HepG2 (cell line): Measurements from ENCODE around the gene PRRT1. TPM values are rescaled to one million over a fixed set of nuclear protein-coding genes. Genes with fewer than 3 reads are reported as not detected.

Source experiments
- CHD2 ChIP-seq: IDR thresholded peaks from 2 replicates; pipeline ENCODE4 v1.6.1; 2011; ENCODE audit warnings: low read depth, low read length, improper control_type of control experiment
- GATAD1 ChIP-seq: IDR thresholded peaks from 2 replicates; pipeline ENCODE4 v1.6.1; 2016; ENCODE audit warnings: missing genetic modification reagents, missing compliant biosample characterization
- HBP1 ChIP-seq: IDR thresholded peaks from 2 replicates; pipeline ENCODE4 v1.6.1; 2016; ENCODE audit warnings: low read depth, control low read depth
- HOXD1 ChIP-seq: sonication (generic); formaldehyde crosslinking; IDR thresholded peaks from 2 replicates; pipeline ENCODE4 v1.5.0; 2020; ENCODE audit warnings: missing genetic modification reagents
- MYC ChIP-seq: sonication (generic); formaldehyde crosslinking; IDR thresholded peaks from 2 replicates; pipeline ENCODE4 v1.9.0; 2021; ENCODE audit warnings: missing genetic modification reagents, borderline replicate concordance
- NFKB2 ChIP-seq: sonication (generic); formaldehyde crosslinking; IDR thresholded peaks from 2 replicates; pipeline ENCODE4 v1.4.0; 2020; ENCODE audit warnings: missing genetic modification reagents, borderline replicate concordance
- SRY ChIP-seq: sonication (generic); formaldehyde crosslinking; IDR thresholded peaks from 2 replicates; pipeline ENCODE4 v1.8.0; 2022; ENCODE audit warnings: mild to moderate bottlenecking, missing genetic modification reagents
- ZBTB33 ChIP-seq: sonication (generic); formaldehyde crosslinking; IDR thresholded peaks from 2 replicates; pipeline ENCODE4 v1.4.0; 2020; ENCODE audit warnings: missing genetic modification reagents
- ZBTB7A ChIP-seq: sonication (generic); formaldehyde crosslinking; IDR thresholded peaks from 2 replicates; pipeline ENCODE4 v1.8.0; 2022; ENCODE audit warnings: mild to moderate bottlenecking, missing genetic modification reagents
- ZNF33B ChIP-seq: sonication (generic); formaldehyde crosslinking; IDR thresholded peaks from 2 replicates; pipeline ENCODE4 v1.5.1; 2020; ENCODE audit warnings: mild to moderate bottlenecking, missing genetic modification reagents
- ZNF710 ChIP-seq: sonication (generic); formaldehyde crosslinking; IDR thresholded peaks from 2 replicates; pipeline ENCODE4 v1.5.0; 2020; ENCODE audit warnings: mild to moderate bottlenecking, missing genetic modification reagents, borderline replicate concordance
- ZNF770 ChIP-seq: sonication (generic); formaldehyde crosslinking; IDR thresholded peaks from 2 replicates; pipeline ENCODE4 v1.5.0; 2020; ENCODE audit warnings: mild to moderate bottlenecking, missing genetic modification reagents
- ZSCAN5A ChIP-seq: sonication (generic); formaldehyde crosslinking; IDR thresholded peaks from 2 replicates; pipeline ENCODE4 v1.8.0; 2022; ENCODE audit warnings: mild to moderate bottlenecking, missing genetic modification reagents, borderline replicate concordance
- ZUFSP ChIP-seq: sonication (generic); formaldehyde crosslinking; IDR thresholded peaks from 2 replicates; pipeline ENCODE4 v1.9.0; 2021; ENCODE audit warnings: missing genetic modification reagents, mild to moderate bottlenecking, borderline replicate concordance
- polyA plus RNA-seq, 8 experiments: library from polyadenylated mRNA; depleted of rRNA in 3 of 8; stranded (reverse) in 7 of 8; unstranded in 1 of 8; fragments of >200 nt; fragmentation: Illumina TruSeq in 4 of 8; extraction: Trizol in 4 of 8; gene quantifications; 2 replicates each; pipeline versions ENCODE4 v1.2.1 to v1.2.3, GENCODE V29; 2011 to 2016; ENCODE audit warnings: low read depth in 4 of 8, missing spikeins in 1 of 8, mixed read lengths in 1 of 8; ENCODE audit not compliant: insufficient read depth in 1 of 8
- total RNA-seq, 5 experiments: library from RNA; depleted of rRNA; stranded (reverse); fragments of >200 nt; fragmentation: Illumina TruSeq; extraction: Trizol; gene quantifications; 2 replicates each; pipeline ENCODE4 v1.2.3, GENCODE V29; 2016; ENCODE audit warnings: low read depth in 1 of 5

Gene PRRT1
- total and polyA plus RNA-seq, 2 of the 13 experiments (the other 11 are each of a cell fraction or from before 2014, with no cell fraction given), result 0.64 to 1.4 TPM

GRCh38 chr6:32153564-32154513, 2.1 kb upstream of the PRRT1 start, which contains the start of gene PPT2 (continued):
- TF ChIP-seq ZBTB7A (CRISPR knock-in tag), result peak; percentile 4; the same call in 1 of the 2 replicates
- TF ChIP-seq GATAD1 (CRISPR knock-in tag), result peak; percentile 91
- TF ChIP-seq ZNF33B (CRISPR knock-in tag), result peak; percentile 81; the same call in 1 of the 2 replicates
- no peak for TF ChIP-seq SRY (CRISPR knock-in tag)
- peak; percentile 31; the same call in 1 of the 2 replicates for TF ChIP-seq ZSCAN5A (CRISPR knock-in tag)
- TF ChIP-seq ZNF770 (CRISPR knock-in tag), result no peak
- peak; percentile 54; the same call in 1 of the 2 replicates for TF ChIP-seq MYC (CRISPR knock-in tag)
- TF ChIP-seq HOXD1 (CRISPR knock-in tag), result peak; percentile 73
- TF ChIP-seq ZBTB33 (CRISPR knock-in tag), result 0 out of 2 replicates have a peak, but pooled peaks have one; percentile 28
- peak; percentile 90 for TF ChIP-seq CHD2
- peak; percentile 83 for TF ChIP-seq ZNF710 (CRISPR knock-in tag)
- no peak for TF ChIP-seq ZUFSP
- peak; percentile 73; the same call in 1 of the 2 replicates for TF ChIP-seq NFKB2
- TF ChIP-seq HBP1 (CRISPR knock-in tag), result peak; percentile 89; the same call in 1 of the 2 replicates
